Measurements from ENCODE around the gene ADAMTS15.

ADAMTS15 gene

GRCh38 chr11:130420478-130421198 lies 27.8 kb upstream of the ADAMTS15 start:
- no peak for DNase-seq

DNA sequence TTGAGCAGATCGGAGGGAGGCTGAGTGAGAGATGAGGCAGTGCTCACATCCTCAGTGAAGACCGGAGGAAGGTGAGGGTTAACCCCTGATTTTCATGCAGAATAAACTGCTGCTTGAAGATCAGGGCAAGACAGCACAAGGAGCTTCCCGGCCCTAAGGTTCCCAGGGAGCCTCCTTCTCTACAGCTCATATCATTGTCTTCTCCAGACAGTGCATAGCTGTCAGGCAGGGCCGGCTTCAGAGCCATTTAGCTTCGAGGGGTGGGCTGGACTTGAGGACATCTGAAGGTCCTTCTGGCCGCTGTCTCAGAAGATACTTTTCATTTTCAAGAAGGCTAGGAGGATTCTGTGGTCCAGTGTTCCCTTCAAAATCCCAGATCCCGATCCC lies 27.3 kb upstream of the ADAMTS15 start:
- DNase-seq = no peak

DNA sequence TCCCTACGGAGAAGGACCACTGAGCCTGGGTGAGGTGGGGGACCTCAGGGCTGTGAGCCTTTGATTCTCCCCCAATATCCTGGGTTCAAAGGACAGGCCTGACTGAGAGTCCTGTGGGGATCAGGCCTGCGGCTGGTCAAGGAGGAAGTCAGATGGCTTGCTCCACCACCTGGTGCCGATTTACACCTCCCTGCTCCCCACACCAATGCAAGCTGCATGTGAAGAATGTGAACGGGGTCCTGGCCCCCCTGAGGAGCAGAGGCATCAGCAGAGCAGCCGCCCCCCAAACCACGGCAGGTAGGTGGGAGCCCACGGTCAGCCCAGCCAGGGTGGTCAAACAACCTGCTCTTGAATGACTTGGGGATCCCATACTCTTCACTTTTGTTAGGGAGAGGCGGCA lies 26.7 kb upstream of the ADAMTS15 start:
- DNase-seq = no peak

- no peak for DNase-seq
Measured at GRCh38 chr11:130422251-130422995, 26.0 kb upstream of the ADAMTS15 start.

DNA sequence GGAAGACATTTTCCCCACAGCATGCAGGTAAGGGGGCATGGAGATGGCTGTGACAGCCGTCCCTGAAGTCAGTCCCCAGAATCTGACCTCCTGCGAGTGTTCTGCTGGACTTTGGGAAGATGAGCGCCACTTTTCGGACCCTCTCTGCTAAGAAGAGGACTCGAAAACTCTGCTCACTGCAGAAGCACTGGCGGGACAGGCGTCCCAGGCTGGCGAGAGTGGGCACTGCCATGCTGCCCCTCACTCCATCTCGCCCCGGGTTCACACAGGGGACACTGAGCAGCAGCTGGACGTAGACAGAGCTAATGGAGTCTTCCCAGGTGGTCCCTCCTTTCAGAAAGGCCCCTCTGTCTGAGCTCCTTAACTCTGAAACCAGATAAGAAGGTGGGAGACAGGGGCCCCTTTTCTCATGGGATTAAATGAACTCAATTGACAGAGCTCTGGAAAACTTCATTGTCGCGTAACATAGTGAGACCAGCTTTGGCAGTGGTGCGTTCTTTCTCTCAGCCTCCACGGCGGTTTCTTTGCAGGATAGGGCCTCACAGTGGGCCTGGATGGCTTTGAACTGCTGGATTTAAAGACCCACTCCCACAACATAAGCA lies 24.8 kb upstream of the ADAMTS15 start:
- no peak for DNase-seq

- DNase-seq = no peak
Measured at GRCh38 chr11:130424613-130425140, 23.8 kb upstream of the ADAMTS15 start.

GRCh38 chr11:130425156-130425555 lies 23.3 kb upstream of the ADAMTS15 start:
- DNase-seq = no peak

DNA sequence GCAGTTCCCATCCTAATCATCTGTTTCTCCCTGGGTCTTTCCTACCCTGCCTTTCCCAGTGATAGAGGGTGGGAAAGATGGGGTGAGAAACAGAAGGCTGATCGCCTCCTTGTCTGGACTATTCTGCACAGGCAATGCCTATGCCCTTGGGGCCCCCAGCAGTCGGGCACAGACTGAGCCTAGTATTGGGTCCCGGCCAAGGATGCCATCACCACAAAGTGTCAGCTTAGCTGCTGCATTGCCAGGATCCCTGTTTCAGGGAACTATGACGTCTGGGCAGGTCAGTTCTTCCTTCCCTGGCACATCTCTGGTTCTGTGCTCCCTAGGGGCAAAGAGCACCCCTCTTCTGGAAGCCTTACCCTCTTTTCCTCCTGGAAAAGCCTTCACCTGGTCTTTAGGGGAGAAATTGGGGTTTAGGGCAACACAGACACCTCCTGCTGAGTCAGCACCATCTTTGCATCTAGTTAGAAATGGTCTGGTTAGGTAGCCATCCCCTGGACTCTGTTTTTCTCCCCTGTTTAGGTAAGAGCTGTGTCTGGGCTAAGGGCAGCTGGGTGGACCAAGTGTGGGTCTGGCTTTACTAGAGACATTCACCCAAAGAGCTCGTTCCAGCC lies 22.1 kb upstream of the ADAMTS15 start:
- peak in 5 of 14 donors; percentile 12 to 48 (median 32) for DNase-seq

DNA sequence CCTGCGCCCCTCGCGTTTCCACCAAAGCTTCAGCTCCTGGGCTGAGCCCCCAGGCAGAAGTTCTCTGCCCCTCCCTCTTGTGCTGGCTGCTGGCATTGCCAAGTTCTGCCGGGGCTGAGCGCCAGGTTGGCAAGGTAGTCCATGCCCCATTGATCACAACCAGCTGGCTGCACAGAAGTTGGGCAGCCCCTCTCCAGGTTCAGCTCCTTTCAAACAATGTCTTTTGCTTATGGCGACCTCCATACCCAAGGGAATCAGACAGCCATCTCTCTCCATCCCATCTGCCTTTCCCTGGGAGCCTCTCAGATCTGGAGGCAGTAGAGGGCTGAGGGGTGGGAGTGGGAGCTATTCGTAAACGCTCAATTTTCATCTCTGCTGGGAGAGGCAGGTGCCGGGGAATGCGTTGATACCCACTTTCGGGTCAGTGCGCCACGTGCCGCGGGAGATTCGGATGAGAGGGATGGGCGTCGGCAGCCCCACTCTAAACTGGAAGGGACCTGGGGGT lies 21.6 kb upstream of the ADAMTS15 start:
- DNase-seq = peak in 3 of 14 donors; percentile 19 to 31 (median 31)

- DNase-seq = peak in 4 of 14 donors; percentile 14 to 54 (median 36)
Measured at GRCh38 chr11:130427581-130428315, 20.7 kb upstream of the ADAMTS15 start.

- DNase-seq = no peak
Measured at GRCh38 chr11:130428316-130429119, 19.9 kb upstream of the ADAMTS15 start, which contains the start of gene ADAMTS8. TSS of gene ADAMTS8 (minus strand) at chr11:130428609. CDS start at chr11:130428286, 323 bp downstream.

- no peak for DNase-seq
Measured at GRCh38 chr11:130429120-130429681, 19.2 kb upstream of the ADAMTS15 start.

DNA sequence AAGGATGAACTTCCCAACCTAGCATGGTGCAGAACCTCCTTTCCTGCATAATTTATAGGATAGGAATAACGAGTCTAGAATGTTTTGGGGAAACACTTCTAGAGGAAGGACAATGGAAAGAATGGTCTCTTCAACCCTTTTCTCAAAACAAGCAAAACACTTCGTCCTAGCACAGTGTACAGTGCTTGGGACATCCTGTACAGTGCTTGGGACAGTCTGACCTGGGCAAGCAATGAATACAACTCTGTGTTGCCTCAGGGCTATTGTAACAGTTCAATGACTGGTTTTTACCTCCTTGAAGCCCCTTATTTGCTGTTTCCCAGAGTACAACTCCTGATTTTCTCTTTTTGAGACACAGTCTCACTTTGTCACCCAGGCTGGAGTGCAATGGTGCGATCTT lies 18.5 kb upstream of the ADAMTS15 start:
- DNase-seq = no peak

- DNase-seq = peak in 7 of 14 donors; percentile 2 to 50 (median 27)
Measured at GRCh38 chr11:130431331-130431773, 17.1 kb upstream of the ADAMTS15 start.

DNA sequence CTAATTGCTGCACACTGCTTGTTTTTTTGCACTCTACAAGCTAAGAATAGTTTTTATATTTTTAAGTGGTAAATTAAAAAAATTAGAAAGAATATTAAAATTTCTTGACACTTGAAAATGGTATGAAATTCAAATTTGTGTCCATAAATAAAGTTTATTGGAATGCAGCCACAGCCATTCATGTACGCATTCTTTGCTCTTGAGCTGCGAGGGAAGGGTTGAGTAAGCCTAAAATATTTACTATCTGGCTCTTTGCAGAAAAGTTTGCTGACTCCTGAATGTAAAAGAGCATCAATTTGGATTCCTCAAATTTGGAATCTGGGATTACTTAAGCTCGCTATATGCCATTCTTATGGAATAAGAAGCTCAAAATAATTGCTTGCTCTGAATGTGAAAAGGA lies 16.6 kb upstream of the ADAMTS15 start:
- DNase-seq = no peak

- DNase-seq = no peak
Measured at GRCh38 chr11:130433357-130433756, 15.1 kb upstream of the ADAMTS15 start.

DNA sequence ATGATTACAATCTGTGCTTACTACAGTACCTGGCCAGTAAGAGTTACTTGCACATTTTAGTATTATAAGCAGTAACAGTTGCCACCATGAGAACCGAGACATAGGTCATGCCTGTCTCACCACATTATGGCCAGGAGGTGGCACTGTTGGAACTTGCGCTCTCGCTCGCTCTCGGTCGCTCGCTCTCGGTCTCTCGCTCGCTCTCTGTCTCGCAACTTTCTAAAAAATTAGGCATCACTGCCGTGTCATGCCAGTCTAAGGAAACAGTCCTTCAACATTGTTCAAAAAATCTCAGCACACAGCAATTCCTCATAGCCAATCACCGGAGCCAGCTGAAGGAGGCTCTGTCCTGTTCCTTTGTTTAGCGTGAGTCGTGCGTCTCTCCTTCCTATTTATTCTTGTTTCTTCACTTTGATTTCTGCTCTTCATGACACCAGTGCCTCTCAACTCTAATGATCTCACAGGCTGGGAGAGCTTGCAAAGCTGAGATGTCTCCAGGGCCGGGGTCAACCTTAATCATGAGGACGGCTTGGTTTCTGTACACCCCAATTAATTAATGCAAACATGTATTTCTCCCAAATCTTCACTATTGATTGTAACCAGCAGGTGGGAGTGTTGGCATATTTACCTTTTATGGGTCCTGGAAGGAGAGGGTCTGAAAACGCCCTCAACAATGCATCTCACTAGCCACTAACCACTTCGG lies 13.8 kb upstream of the ADAMTS15 start:
- DNase-seq = peak in 13 of 14 donors; percentile 26 to 84 (median 66)

DNA sequence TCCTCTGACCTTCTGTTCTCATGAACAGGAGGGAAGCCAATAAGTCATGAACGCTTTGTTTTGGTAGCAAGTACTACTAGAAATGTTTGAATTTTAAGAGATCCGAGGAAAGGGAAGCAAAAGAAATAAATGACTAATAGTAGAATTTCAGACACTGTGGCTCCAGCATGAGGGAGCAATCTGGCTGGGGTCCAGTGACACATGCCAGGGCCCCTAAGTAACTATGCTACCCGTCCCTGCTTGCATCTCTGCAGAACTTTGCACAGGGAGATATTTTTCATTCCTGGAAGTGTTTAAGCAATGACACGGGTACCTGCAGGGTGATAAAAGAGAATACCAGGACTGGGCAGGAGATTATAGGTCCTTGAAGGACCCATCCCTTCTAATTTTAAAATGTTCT lies 12.8 kb upstream of the ADAMTS15 start:
- no peak for DNase-seq

- no peak for DNase-seq
Measured at GRCh38 chr11:130436171-130436570, 12.3 kb upstream of the ADAMTS15 start.

DNA sequence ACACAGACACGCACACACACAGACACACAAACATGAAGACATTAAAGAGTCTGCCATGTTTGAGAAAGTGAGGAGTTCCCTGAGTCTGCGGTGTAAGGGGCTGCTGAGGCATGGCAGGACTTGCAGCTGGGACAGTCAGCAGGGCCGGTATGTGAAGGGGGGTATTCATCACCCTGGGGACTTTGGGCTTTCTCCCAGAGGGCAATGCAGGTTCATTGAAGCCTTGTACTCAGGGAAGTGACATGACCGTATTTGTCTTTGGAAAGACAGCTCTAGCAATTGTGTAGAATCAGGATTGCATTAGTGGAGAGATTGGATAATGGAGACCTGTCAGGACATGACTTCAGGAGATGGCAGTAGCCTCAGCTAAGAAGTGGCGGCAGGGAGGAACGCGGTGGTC lies 10.6 kb upstream of the ADAMTS15 start:
- DNase-seq = no peak
